ENCODE results near the gene SLCO1B1.

DNA sequence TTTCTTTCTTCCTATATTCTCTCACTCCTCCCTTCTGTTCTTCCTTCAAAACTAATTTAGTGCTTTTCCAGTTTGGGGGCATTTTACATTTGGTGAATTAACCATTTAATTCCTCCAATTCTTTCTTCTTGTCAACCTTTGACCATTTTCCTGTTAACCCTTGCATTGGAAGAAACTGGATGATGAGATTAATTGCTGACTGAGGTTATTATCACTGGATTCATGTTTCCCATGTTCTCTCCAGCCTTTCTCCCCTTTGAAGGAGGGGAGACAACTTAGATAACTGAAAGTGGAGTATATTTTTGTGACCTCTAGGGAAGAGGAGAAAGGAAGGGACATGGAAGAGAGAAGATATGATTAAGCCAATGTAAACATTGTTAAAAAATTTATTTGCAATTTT lies 133.2 kb downstream of the SLCO1B1 start:
- no peak for TF ChIP-seq POLR2AphosphoS5 (IDR thresholded peaks at IDR 0.05)
- TF ChIP-seq, protein P1, sequence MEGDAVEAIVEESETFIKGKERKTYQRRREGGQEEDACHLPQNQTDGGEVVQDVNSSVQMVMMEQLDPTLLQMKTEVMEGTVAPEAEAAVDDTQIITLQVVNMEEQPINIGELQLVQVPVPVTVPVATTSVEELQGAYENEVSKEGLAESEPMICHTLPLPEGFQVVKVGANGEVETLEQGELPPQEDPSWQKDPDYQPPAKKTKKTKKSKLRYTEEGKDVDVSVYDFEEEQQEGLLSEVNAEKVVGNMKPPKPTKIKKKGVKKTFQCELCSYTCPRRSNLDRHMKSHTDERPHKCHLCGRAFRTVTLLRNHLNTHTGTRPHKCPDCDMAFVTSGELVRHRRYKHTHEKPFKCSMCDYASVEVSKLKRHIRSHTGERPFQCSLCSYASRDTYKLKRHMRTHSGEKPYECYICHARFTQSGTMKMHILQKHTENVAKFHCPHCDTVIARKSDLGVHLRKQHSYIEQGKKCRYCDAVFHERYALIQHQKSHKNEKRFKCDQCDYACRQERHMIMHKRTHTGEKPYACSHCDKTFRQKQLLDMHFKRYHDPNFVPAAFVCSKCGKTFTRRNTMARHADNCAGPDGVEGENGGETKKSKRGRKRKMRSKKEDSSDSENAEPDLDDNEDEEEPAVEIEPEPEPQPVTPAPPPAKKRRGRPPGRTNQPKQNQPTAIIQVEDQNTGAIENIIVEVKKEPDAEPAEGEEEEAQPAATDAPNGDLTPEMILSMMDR (IDR thresholded peaks at IDR 0.05) = no peak
- TF ChIP-seq POLR2A (IDR thresholded peaks at IDR 0.05) = no peak
- TF ChIP-seq EP300 (IDR thresholded peaks at IDR 0.05) = no peak
